Right lobe of liver (tissue), 6 donors: ENCODE results near the gene DDX31. TPM values are rescaled to one million over a fixed set of nuclear protein-coding genes. Genes with fewer than 3 reads are reported as not detected.

Experiments
- ATAC-seq, 4 donors: fragments of 200-7000 bp; cut with Tn5 transposase; one replicate each; pipeline ENCODE4 v1.9.1; 2020; ENCODE audit warnings: mild to moderate bottlenecking in 4 of 4, moderate library complexity in 4 of 4
- DNase-seq, 3 donors: peaks; one replicate each; pipeline ENCODE4 v3.0.0-alpha.2; 2020
- H3K27ac ChIP-seq, 3 donors: fragments of 200-600 bp; one replicate each; pipeline ENCODE4 v1.8.0; 2022
- H3K27me3 ChIP-seq, 2 donors: fragments of 200-600 bp; one replicate each; pipeline ENCODE4 v1.8.0; 2022
- H3K36me3 ChIP-seq, 4 donors: fragments of 200-600 bp; sonication (generic) in 1 of 4; one replicate each; pipeline versions ENCODE4 v1.5.1 to v1.8.0; 2017 to 2022; ENCODE audit warnings: control low read depth in 1 of 4
- H3K4me1 ChIP-seq, 4 donors: fragments of 200-600 bp; sonication (generic) in 1 of 4; one replicate each; pipeline versions ENCODE4 v1.5.1 to v1.8.0; 2017 to 2022; ENCODE audit warnings: control low read depth in 1 of 4
- H3K4me3 ChIP-seq, 3 donors: fragments of 200-600 bp; one replicate each; pipeline ENCODE4 v1.8.0; 2022
- H3K9me3 ChIP-seq, 4 donors: fragments of 200-600 bp; sonication (generic) in 1 of 4; one replicate each; pipeline versions ENCODE4 v1.5.1 to v1.8.0; 2017 to 2022; ENCODE audit warnings: control low read depth in 1 of 4
- CTCF ChIP-seq, 4 donors: fragments of 200-600 bp in 3 of 4; fragments of 450-650 bp in 1 of 4; IDR thresholded peaks; one replicate each; pipeline versions ENCODE4 v1.5.1 to v1.8.0; 2016 to 2022; ENCODE audit warnings: antibody characterized with exemption in 4 of 4, mild to moderate bottlenecking in 2 of 4
- POLR2A ChIP-seq: fragments of 450-650 bp; IDR thresholded peaks from one replicate; pipeline ENCODE4 v1.6.1; 2017; ENCODE audit warnings: antibody characterized with exemption, mild to moderate bottlenecking
- WGBS: methylation state at CpG from one replicate; pipeline ENCODE4 v1.1.6; 2018; ENCODE audit warnings: low coverage, low lambda C conversion rate; ENCODE audit not compliant: insufficient coverage; ENCODE audit errors: missing lambda C conversion rate; 5-methylcytosine and 5-hydroxymethylcytosine counted together
- intact Hi-C, 2 donors: fragments of 100-400 bp; cut with DNase I; formaldehyde crosslinking; loops; one replicate each; pipeline versions ENCODE4 v1.11.2 to v1.14.1; 2022
- total RNA-seq, 6 experiments: library from RNA; depleted of rRNA in 2 of 6; stranded (reverse); fragments of >200 nt in 2 of 6; fragmentation: NEBNext Ultra II Directional in 3 of 6; extraction: Animal tissue kit (Norgen Biotek cat#: 25700) in 3 of 6; gene quantifications; one replicate each; pipeline versions ENCODE4 v1.1.0 to v1.2.4, GENCODE V29; 2016 to 2023
- donor health status: DM: no; HTN: yes; CAD: no.
- donor health status: DM: no; HTN: no; CAD: no.
- donor health status: DM: no; HTN: no; CAD: no.
- donor health status: DM: no; HTN: yes; CAD: no.
- donor health status: DM: no; HTN: yes; CAD: no.

Gene DDX31
- total RNA-seq, 6 experiments from 2014 or later = 7.1 to 8.7 (median 8.0) TPM

DNA sequence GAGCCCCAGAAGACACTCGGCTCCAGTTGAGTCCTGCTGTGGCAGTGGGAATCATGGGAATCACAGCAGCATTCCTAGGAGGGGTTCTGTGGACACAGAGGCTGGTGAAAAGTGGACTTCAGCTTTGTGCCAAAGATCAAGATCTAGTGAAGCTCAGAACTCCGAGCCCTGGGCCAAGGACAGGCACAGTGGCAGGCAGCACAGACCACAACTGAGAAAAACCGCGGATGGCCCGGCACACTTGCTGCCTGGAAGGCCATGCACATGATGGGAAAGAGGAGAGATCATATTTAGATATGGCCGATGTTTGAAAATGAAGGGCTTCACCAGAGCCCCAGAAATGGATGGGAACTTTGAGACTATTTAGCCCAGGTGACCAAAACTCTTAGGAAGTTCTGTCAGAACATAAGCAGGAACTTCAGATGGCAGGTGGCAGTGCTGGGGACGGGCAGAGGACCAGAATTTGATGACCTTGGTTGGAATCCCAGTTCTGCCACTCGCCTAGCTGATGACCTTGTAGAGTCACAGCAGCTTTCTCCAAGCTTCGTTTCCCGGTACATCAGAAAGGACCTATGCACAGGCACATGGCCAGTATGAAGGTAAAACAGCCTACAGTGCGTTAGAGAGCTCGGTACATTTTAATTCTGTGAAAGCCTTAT is 69.3 kb downstream of the DDX31 start:
- Histone ChIP-seq H3K4me1 (no peaks in the 10 kb centered on the region), H3K4me3 (no peak overlapping the region), H3K27ac (no peak overlapping the region), H3K9me3 (no peaks in the 10 kb centered on the region), H3K36me3 (peaks cover 0 to 9% (median 0%) of the 10 kb centered on the region in 4 donors), H3K27me3 (no peaks in the 10 kb centered on the region)
- 93% methylated on average over 11 of the region's 12 CpGs for WGBS
- no peak for ATAC-seq
- intact Hi-C loops = no loop called here
- DNase-seq = no peak
- TF ChIP-seq CTCF (IDR thresholded peaks at IDR 0.05) (no peak), POLR2A (no peak)

DNA sequence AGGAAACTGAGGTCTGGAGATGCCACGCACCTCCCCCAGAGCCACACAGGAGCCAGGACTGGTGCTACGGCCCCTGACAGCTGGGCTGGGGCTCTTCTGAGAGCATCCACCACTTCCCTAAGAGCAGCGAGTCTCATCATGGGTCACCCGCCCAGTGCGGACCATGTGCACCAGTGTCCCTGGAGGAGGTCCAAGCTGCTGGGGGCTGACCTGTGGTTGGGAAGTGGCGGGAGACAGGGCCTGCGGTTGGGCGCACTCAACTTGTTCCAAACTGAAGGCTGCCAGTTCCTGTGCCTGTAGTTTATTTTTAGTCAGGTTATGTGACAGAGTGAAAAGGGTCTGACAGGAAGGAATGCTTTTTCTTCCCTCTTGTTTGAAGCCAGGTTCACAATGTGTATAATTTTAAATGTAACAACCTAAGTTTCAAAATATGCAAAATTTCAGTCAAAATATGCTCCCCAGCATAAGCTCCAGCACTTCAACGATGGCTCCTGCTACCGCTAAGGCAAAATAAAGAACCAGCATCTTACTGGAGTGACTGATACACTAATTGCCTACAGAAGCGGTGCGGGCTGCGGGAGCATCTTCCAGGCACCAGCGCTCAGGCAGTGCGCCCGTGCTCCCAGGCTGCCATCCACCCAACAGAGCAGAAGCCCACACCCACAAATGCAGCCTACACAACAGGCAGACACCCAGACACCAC is 72.6 kb downstream of the DDX31 start:
- Histone ChIP-seq H3K27ac (no peak overlapping the region), H3K27me3 (no peaks in the 10 kb centered on the region), H3K9me3 (no peaks in the 10 kb centered on the region), H3K4me3 (no peak overlapping the region), H3K36me3 (peaks cover 0 to 6% (median 0%) of the 10 kb centered on the region in 4 donors), H3K4me1 (no peaks in the 10 kb centered on the region)
- intact Hi-C loops = no loop called here
- no peak for DNase-seq
- WGBS = 63% methylated on average over 4 of the region's 16 CpGs
- TF ChIP-seq CTCF (IDR thresholded peaks at IDR 0.05) (no peak), POLR2A (no peak)
- ATAC-seq = peak in 1 of 4 donors; percentile 37

DNA sequence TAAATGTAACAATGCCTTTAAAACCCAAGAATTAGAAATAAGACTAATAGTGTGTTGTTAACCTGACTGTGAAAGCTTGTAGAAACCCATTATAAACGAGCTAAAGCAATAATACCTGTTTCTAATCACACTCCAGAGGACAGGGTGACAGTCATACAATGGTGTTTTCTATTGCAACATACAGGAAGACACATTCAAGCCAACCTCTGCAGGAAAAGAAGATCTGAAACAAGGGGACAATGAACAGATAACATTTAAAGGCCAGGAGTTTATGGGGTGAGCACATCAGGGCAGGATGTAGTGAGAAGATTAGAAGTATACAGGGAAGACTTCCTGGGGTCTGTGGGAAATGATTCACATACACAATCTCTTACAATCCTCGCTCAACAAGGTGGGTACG is 73.6 kb downstream of the DDX31 start:
- TF ChIP-seq CTCF (IDR thresholded peaks at IDR 0.05) (no peak), POLR2A (no peak)
- Histone ChIP-seq H3K27ac (no peak overlapping the region), H3K36me3 (peaks cover 0 to 6% (median 0%) of the 10 kb centered on the region in 4 donors), H3K27me3 (no peaks in the 10 kb centered on the region), H3K9me3 (no peaks in the 10 kb centered on the region), H3K4me1 (no peaks in the 10 kb centered on the region), H3K4me3 (no peak overlapping the region)
- ATAC-seq = no peak
- DNase-seq = no peak
- intact Hi-C loops = no loop called here
- 60% methylated on average over 3 of the region's 3 CpGs for WGBS

- Histone ChIP-seq H3K9me3 (no peaks in the 10 kb centered on the region), H3K27me3 (no peaks in the 10 kb centered on the region), H3K36me3 (peaks cover 0 to 6% (median 0%) of the 10 kb centered on the region in 4 donors), H3K4me1 (no peaks in the 10 kb centered on the region), H3K4me3 (no peak overlapping the region), H3K27ac (no peak overlapping the region)
- 93% methylated on average over 3 of the region's 6 CpGs for WGBS
- DNase-seq (no peak), ATAC-seq (no peak)
- TF ChIP-seq POLR2A (no peak), CTCF (IDR thresholded peaks at IDR 0.05) (no peak)
- intact Hi-C loops = no loop called here
Observed at GRCh38 chr9:132595319-132595718, 74.5 kb downstream of the DDX31 start.
